OCI-M2 (cell line): Measurements from ENCODE around the gene DIAPH1.

Experiments used
- DNase-seq: peaks from one replicate; lab custom pipeline; 2025; ENCODE audit not compliant: unreplicated experiment; lab: John Stamatoyannopoulos, UW

Gene DIAPH1

GRCh38 chr5:141485321-141486055 lies 133.3 kb downstream of the DIAPH1 start:
- no peak for DNase-seq

- no peak for DNase-seq
Measured at GRCh38 chr5:141484641-141485311, 134.0 kb downstream of the DIAPH1 start, which contains the start of gene PCDHGC4. TSS of gene PCDHGC4 (plus strand) at chr5:141485030. CDS start at chr5:141485174, 144 bp downstream.

GRCh38 chr5:141484310-141484640 lies 134.5 kb downstream of the DIAPH1 start:
- no peak for DNase-seq

GRCh38 chr5:141483902-141484301 lies 134.9 kb downstream of the DIAPH1 start:
- no peak for DNase-seq

GRCh38 chr5:141479776-141480175 lies 139.0 kb downstream of the DIAPH1 start:
- no peak for DNase-seq

GRCh38 chr5:141478321-141478945 lies 140.4 kb downstream of the DIAPH1 start:
- no peak for DNase-seq

- no peak for DNase-seq
Measured at GRCh38 chr5:141477815-141478214, 141.0 kb downstream of the DIAPH1 start.

- no peak for DNase-seq
Measured at GRCh38 chr5:141477044-141477575, 141.7 kb downstream of the DIAPH1 start.

GRCh38 chr5:141476132-141476911 lies 142.5 kb downstream of the DIAPH1 start:
- no peak for DNase-seq

- DNase-seq = no peak
Measured at GRCh38 chr5:141475625-141476131, 143.1 kb downstream of the DIAPH1 start, which contains the start of gene PCDHGC3. TSS of gene PCDHGC3 (plus strand) at chr5:141475966. CDS start at chr5:141476117, 151 bp downstream.

GRCh38 chr5:141465351-141465750 lies 153.4 kb downstream of the DIAPH1 start:
- DNase-seq = no peak
